Nephron (organoid): ENCODE results near the gene SRC.

Source experiments
- H3K27ac Mint-ChIP-seq, 3 experiments: 2 replicates each; pipeline ENCODE4 v1.8.0; 2020; ENCODE audit warnings: mixed read lengths in 3 of 3, mild to moderate bottlenecking in 2 of 3, moderate library complexity in 1 of 3
- H3K27me3 Mint-ChIP-seq: 2 replicates; pipeline ENCODE4 v1.8.0; 2021; ENCODE audit warnings: low read depth, mild to moderate bottlenecking, moderate library complexity, mixed read lengths
- H3K36me3 Mint-ChIP-seq: 2 replicates; pipeline ENCODE4 v1.8.0; 2020; ENCODE audit warnings: low read depth, mixed read lengths
- H3K4me1 Mint-ChIP-seq: 2 replicates; pipeline ENCODE4 v1.8.0; 2020; ENCODE audit warnings: mixed read lengths
- H3K4me3 Mint-ChIP-seq, 3 experiments: 2 replicates each; pipeline ENCODE4 v1.8.0; 2020; ENCODE audit warnings: mild to moderate bottlenecking in 3 of 3, mixed read lengths in 3 of 3, moderate library complexity in 2 of 3
- H3K9me3 Mint-ChIP-seq: 2 replicates; pipeline ENCODE4 v1.8.0; 2020; ENCODE audit warnings: mixed read lengths
- TF ChIP-seq, protein P1 (sequence below), 3 experiments: fragments of 200-600 bp; sonication (generic); IDR thresholded peaks; one replicate each; pipeline ENCODE4 v1.5.0; 2021; ENCODE audit warnings: antibody characterized with exemption in 3 of 3; ENCODE audit not compliant: unreplicated experiment in 3 of 3

SRC gene

DNA sequence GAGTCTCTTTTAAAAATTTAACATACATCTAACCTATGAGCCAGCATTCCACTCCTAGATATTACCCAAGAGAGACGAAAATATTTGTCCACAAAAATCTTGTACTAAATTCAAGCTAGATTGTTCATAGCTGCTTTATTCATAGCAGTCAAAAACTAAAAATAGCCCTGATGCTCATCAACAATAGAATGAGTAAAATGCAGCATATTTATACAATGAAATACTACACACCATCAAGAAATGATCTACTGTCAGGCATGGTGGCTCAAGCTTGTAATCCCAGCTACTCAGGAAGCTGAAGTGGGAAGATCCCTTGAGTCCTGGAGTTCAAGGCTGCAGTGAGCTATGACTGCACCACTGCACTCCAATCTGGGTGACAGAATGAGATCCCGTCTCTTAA, 22.0 kb upstream of the SRC start:
- TF ChIP-seq, protein P1, sequence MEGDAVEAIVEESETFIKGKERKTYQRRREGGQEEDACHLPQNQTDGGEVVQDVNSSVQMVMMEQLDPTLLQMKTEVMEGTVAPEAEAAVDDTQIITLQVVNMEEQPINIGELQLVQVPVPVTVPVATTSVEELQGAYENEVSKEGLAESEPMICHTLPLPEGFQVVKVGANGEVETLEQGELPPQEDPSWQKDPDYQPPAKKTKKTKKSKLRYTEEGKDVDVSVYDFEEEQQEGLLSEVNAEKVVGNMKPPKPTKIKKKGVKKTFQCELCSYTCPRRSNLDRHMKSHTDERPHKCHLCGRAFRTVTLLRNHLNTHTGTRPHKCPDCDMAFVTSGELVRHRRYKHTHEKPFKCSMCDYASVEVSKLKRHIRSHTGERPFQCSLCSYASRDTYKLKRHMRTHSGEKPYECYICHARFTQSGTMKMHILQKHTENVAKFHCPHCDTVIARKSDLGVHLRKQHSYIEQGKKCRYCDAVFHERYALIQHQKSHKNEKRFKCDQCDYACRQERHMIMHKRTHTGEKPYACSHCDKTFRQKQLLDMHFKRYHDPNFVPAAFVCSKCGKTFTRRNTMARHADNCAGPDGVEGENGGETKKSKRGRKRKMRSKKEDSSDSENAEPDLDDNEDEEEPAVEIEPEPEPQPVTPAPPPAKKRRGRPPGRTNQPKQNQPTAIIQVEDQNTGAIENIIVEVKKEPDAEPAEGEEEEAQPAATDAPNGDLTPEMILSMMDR (IDR thresholded peaks at IDR 0.05; ENCODE audit: unreplicated experiment in 3 of 3), result no peak
- peaks cover 4% of the 10 kb centered on the region for H3K9me3 Mint-ChIP-seq
- no peak overlapping the region for H3K4me3 Mint-ChIP-seq
- H3K36me3 Mint-ChIP-seq, result peaks cover 11% of the 10 kb centered on the region
- no peaks in the 10 kb centered on the region for H3K27me3 Mint-ChIP-seq
- H3K4me1 Mint-ChIP-seq, result peaks cover 11% of the 10 kb centered on the region
- H3K27ac Mint-ChIP-seq, result no peak overlapping the region

DNA sequence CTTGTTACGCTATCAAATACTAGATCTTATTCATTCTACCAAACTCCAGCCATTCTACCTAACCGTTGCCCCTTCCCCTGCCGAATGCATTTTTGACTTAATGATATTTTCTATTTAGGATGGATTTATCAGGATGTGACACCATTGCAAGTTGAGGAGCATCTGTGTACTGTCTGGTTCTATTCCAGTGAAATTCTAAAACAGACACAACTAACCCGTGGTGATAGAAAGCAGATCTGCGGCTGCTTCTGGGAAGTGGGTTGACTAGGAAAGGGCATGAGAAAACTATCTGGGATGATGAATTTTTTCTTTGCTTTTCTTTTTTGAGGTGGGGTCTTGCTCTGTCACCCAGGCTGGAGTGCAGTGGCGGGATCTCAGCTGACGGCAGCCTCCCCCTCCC, 20.7 kb upstream of the SRC start:
- TF ChIP-seq, protein P1 (IDR thresholded peaks at IDR 0.05; ENCODE audit: unreplicated experiment in 3 of 3), result no peak
- Mint-ChIP-seq H3K4me1 (peaks cover 16% of the 10 kb centered on the region), H3K36me3 (peaks cover 6% of the 10 kb centered on the region), H3K27me3 (no peaks in the 10 kb centered on the region), H3K9me3 (peaks cover 4% of the 10 kb centered on the region), H3K4me3 (no peak overlapping the region), H3K27ac (no peak overlapping the region)

DNA sequence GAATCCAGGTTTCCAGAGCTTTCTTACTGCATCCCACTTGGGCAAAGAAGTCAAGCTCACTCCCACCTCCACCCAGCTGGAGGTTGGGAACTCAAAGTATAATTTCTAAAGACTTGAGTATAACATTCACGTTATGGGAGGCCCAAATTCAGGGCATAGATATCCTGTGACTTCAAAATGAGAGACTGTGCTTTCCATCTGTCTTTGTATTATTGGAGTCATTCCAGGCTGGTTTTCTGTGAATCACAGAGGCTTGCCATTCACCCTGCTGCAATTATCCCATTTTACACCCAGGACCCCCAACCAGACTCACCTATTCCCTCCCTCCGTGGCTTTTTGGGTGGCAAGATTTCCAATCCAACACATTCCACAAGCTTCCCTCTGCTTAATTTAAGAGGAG, 19.3 kb upstream of the SRC start:
- TF ChIP-seq, protein P1 (IDR thresholded peaks at IDR 0.05; ENCODE audit: unreplicated experiment in 3 of 3), result no peak
- peaks cover 22% of the 10 kb centered on the region for H3K4me1 Mint-ChIP-seq
- H3K27ac Mint-ChIP-seq, result peak overlapping the region in 1 of 3 experiments; percentile 21
- no peaks in the 10 kb centered on the region for H3K27me3 Mint-ChIP-seq
- peaks cover 6% of the 10 kb centered on the region for H3K36me3 Mint-ChIP-seq
- peaks cover 4% of the 10 kb centered on the region for H3K9me3 Mint-ChIP-seq
- no peak overlapping the region for H3K4me3 Mint-ChIP-seq

DNA sequence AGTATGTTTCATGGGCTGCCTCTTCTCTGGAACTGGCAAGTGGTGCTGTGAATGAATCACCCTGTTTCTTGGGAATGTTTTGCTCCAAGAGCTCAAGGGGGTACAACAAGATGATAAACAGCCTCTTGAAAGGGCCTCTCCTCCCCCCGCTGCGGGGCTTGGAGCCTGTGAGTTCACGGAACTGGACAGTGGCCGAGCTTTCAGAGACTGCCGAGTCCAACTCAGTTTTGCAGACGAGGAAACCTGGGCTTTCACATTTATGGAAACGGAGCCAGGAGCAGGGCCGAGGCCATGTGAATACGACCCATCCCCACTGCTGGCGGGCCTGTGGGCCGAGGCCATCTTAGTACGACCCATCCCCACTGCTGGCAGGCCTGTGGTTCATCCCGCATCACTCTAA, 18.2 kb upstream of the SRC start:
- no peak overlapping the region for H3K4me3 Mint-ChIP-seq
- TF ChIP-seq, protein P1 (IDR thresholded peaks at IDR 0.05; ENCODE audit: unreplicated experiment in 3 of 3), result no peak
- H3K9me3 Mint-ChIP-seq, result peaks cover 4% of the 10 kb centered on the region
- peaks cover 5% of the 10 kb centered on the region for H3K36me3 Mint-ChIP-seq
- peak overlapping the region in 1 of 3 experiments; percentile 31 for H3K27ac Mint-ChIP-seq
- no peaks in the 10 kb centered on the region for H3K27me3 Mint-ChIP-seq
- peaks cover 28% of the 10 kb centered on the region for H3K4me1 Mint-ChIP-seq

DNA sequence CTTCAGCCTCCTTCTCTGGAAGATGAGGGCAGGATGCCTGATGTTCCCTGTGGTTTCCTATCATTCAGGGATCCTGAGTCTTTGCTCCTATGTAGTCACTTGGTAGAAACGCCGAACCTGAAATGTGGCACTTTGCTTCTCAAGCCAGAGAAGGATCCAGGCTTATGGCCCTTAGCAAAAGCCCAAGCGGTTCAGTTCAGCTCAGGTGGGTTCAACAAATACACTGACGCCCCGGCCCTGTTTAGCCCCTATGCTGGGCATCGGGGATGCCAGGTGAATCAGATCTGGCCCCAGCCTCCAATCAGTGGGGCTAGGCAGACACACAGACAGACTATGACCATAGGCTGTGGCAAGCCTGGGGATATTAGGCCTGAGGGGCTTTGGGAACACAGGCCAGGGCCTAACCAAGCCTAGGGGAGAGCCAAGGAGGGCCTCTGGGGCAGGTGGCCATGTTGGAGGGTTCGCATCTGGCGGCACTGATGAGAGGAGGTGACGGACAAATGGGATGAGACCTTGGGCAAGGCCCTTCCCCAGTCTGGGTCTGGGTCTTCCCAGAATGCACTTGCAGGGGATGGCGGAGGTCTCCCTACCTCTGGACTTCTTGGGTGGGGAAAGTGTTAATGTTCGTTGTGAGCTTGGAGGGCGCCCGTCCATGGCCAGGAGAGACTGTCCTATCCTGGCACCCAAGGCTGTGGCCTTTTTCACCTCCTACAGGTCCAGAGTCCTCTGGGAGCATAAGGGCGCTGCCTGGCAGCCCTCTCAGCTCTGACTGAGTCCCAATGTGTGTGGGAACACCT, 17.6 kb upstream of the SRC start:
- Mint-ChIP-seq H3K27ac (peak overlapping the region in 1 of 3 experiments; percentile 41), H3K4me1 (peaks cover 30% of the 10 kb centered on the region)
- TF ChIP-seq, protein P1 (IDR thresholded peaks at IDR 0.05; ENCODE audit: unreplicated experiment in 3 of 3), result no peak

More for the DNA sequence above, 17.6 kb upstream of the SRC start:
- Mint-ChIP-seq H3K27me3 (peaks cover 2% of the 10 kb centered on the region), H3K4me3 (no peak overlapping the region), H3K36me3 (no peaks in the 10 kb centered on the region), H3K9me3 (no peaks in the 10 kb centered on the region)
